ENCODE measurements around the gene SACM1L.
"Not testable (repeated sequence)": the region's sequence is repeated elsewhere in the genome, so short reads cannot be mapped to it uniquely, and the experiment has no call there.

SACM1L gene

GRCh38 chr3:45754461-45754860 is 65.3 kb downstream of the SACM1L start:
- Histone ChIP-seq H3K4me3 (ENCODE audit: insufficient read length, low read depth) (no peak overlapping the region), H3K9me3 (ENCODE audit: insufficient read depth, low read length) (no peaks in the 10 kb centered on the region; the same call in 1 of the 2 replicates), H3K36me3 (ENCODE audit: insufficient read depth, insufficient read length, low read length) (no peaks in the 10 kb centered on the region), H3K9ac (ENCODE audit: insufficient read length, low read depth) (no peak overlapping the region), H3K27me3 (ENCODE audit: insufficient read depth, insufficient read length) (no peaks in the 10 kb centered on the region), H3K4me1 (ENCODE audit: insufficient read depth, insufficient read length) (no peaks in the 10 kb centered on the region)
- TF ChIP-seq ZNF274 (IDR thresholded peaks at IDR 0.05; ENCODE audit: low read depth, low read length) = no peak
- no peak for TF ChIP-seq YY1 (IDR thresholded peaks at IDR 0.05; ENCODE audit: insufficient read depth, insufficient read length)
- TF ChIP-seq SUZ12 (IDR thresholded peaks at IDR 0.05; ENCODE audit: extremely low read depth, insufficient read depth, insufficient read length) = no peak
- DNase-seq (ENCODE audit: low read depth, low spot score) = no peak

DNA sequence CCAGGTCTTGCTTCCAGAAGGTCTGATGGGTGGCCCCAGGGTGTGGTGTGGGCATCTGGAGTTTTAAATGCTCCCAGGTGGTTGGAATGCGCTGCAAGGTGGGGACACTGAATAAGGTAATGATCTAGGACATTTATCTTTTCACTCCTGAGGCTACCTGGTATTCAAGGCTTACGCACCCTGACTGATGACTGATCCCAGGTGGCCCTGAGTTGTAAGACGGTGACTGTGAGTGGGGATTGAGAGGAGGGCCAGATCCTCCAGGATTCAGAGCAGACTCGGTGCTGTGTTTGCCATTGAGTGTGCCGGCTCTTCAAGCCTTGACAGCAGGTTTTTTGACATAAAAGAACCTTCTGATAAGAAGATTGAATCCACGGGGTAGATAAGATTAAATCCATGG is 66.9 kb downstream of the SACM1L start:
- no peak overlapping the region for H3K4me3 ChIP-seq (ENCODE audit: insufficient read length, low read depth)
- no peak overlapping the region for H3K9ac ChIP-seq (ENCODE audit: insufficient read length, low read depth)
- H3K36me3 ChIP-seq (ENCODE audit: insufficient read depth, insufficient read length, low read length) = no peaks in the 10 kb centered on the region
- DNase-seq (ENCODE audit: low read depth, low spot score) = no peak
- no peaks in the 10 kb centered on the region for H3K27me3 ChIP-seq (ENCODE audit: insufficient read depth, insufficient read length)
- H3K9me3 ChIP-seq (ENCODE audit: insufficient read depth, low read length) = no peaks in the 10 kb centered on the region; the same call in 1 of the 2 replicates
- no peaks in the 10 kb centered on the region for H3K4me1 ChIP-seq (ENCODE audit: insufficient read depth, insufficient read length)
- TF ChIP-seq YY1 (IDR thresholded peaks at IDR 0.05; ENCODE audit: insufficient read depth, insufficient read length) = no peak
- TF ChIP-seq SUZ12 (IDR thresholded peaks at IDR 0.05; ENCODE audit: extremely low read depth, insufficient read depth, insufficient read length) = no peak
- no peak for TF ChIP-seq ZNF274 (IDR thresholded peaks at IDR 0.05; ENCODE audit: low read depth, low read length)

- H3K4me3 ChIP-seq (ENCODE audit: insufficient read length, low read depth); H3K9me3 ChIP-seq (ENCODE audit: insufficient read depth, low read length); DNase-seq (ENCODE audit: low read depth, low spot score): not testable (repeated sequence)
Observed at GRCh38 chr3:45757141-45757540, 67.9 kb downstream of the SACM1L start.

DNA sequence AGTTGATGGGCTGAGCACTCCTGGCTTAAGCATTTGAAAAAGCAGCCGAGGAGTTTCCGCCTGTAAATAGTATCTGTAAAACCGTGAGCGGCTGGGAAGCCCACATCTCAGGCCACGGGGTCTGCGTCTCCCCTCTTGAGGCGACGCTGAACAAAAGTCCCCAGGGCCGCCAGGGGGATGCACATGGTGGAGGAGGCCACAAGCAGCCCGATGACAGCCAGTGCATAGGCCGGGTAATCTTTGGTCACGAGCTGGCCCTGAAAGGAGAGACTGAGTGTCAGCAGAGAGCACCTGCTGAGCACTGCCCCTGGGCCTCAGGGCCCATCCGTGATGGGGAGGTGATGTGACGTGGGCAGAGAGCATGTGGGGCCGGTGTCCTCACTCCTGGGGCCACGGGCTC is 69.7 kb downstream of the SACM1L start:
- H3K27me3 ChIP-seq (ENCODE audit: insufficient read depth, insufficient read length) = no peaks in the 10 kb centered on the region
- no peak for TF ChIP-seq SUZ12 (IDR thresholded peaks at IDR 0.05; ENCODE audit: extremely low read depth, insufficient read depth, insufficient read length)
- TF ChIP-seq YY1 (IDR thresholded peaks at IDR 0.05; ENCODE audit: insufficient read depth, insufficient read length) = no peak
- no peak for TF ChIP-seq ZNF274 (IDR thresholded peaks at IDR 0.05; ENCODE audit: low read depth, low read length)
- no peak for DNase-seq (ENCODE audit: low read depth, low spot score)
- H3K9me3 ChIP-seq (ENCODE audit: insufficient read depth, low read length) = no peaks in the 10 kb centered on the region; the same call in 1 of the 2 replicates
- no peaks in the 10 kb centered on the region for H3K4me1 ChIP-seq (ENCODE audit: insufficient read depth, insufficient read length)
- H3K36me3 ChIP-seq (ENCODE audit: insufficient read depth, insufficient read length, low read length) = no peaks in the 10 kb centered on the region
- no peak overlapping the region for H3K4me3 ChIP-seq (ENCODE audit: insufficient read length, low read depth)
- H3K9ac ChIP-seq (ENCODE audit: insufficient read length, low read depth) = no peak overlapping the region

More at GRCh38 chr3:45757141-45757540, 67.9 kb downstream of the SACM1L start:
- not testable (repeated sequence) for H3K4me1 ChIP-seq (ENCODE audit: insufficient read depth, insufficient read length); H3K36me3 ChIP-seq (ENCODE audit: insufficient read depth, insufficient read length, low read length); H3K27me3 ChIP-seq (ENCODE audit: insufficient read depth, insufficient read length); H3K9ac ChIP-seq (ENCODE audit: insufficient read length, low read depth)

DNA sequence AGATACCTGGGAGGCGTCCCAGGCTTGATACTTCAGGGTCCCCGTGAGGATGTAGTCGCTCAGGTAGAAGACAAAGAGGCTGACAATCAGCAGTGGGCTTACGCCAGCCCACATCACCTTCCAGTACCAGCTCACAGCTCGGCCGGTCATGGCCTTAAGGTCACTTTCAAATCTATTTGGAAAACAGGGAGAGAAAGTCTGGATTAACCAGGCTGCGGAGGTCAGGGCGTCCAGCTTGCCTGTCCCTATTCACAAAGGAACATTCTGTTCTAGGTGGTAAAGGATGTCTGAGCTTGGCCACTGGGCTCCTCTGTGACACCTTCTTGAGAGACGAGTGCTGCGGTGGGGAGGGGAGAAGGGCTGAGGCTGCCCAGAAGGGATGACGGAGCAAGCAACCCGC is 70.7 kb downstream of the SACM1L start:
- Histone ChIP-seq H3K4me1 (ENCODE audit: insufficient read depth, insufficient read length) (no peaks in the 10 kb centered on the region), H3K27me3 (ENCODE audit: insufficient read depth, insufficient read length) (no peaks in the 10 kb centered on the region), H3K9me3 (ENCODE audit: insufficient read depth, low read length) (no peaks in the 10 kb centered on the region; the same call in 1 of the 2 replicates), H3K36me3 (ENCODE audit: insufficient read depth, insufficient read length, low read length) (no peaks in the 10 kb centered on the region), H3K9ac (ENCODE audit: insufficient read length, low read depth) (no peak overlapping the region), H3K4me3 (ENCODE audit: insufficient read length, low read depth) (no peak overlapping the region)
- no peak for DNase-seq (ENCODE audit: low read depth, low spot score)
- TF ChIP-seq YY1 (IDR thresholded peaks at IDR 0.05; ENCODE audit: insufficient read depth, insufficient read length) (no peak), ZNF274 (IDR thresholded peaks at IDR 0.05; ENCODE audit: low read depth, low read length) (no peak), SUZ12 (IDR thresholded peaks at IDR 0.05; ENCODE audit: extremely low read depth, insufficient read depth, insufficient read length) (no peak)

DNA sequence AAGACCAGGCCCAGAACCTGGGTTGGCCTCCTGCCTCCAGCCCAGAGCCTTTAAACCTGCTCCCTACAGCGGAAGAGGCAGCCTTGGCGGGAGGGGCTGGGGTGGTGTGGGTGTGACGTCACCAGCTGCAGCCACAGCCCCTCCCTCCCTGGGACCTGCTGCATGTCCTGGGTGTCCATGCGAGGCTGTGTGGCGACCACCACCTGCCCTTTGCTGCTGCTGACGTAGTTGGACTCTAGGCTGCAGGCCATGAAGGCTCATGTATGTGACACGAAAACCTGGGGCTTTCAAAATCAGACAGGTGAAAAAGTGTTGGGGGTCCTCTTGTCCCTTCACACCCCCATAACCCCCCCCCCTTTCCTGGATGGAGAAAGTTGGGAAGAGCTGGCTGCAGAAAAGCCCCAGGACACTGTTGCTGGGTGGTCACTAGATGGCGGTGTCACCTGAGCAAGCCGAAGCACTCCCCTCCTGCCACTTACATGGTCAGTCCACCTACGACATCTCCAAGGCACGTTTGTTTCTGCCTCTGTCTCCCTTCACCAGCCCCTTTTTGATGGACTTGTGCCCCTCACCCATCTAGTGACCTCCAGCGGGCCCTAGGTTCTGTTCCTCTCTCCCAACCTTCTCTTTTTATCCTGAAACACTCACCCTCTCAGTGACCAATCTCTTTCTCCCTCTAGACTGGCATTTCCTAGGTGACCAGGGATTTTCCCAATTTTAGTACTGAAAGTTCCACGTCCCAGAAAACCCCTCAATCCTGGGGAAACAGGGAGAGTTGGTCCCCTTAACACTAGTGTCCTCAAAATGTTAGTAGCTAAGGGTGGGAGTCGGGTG is 71.9 kb downstream of the SACM1L start:
- Histone ChIP-seq H3K27me3 (ENCODE audit: insufficient read depth, insufficient read length) (no peaks in the 10 kb centered on the region), H3K4me1 (ENCODE audit: insufficient read depth, insufficient read length) (no peaks in the 10 kb centered on the region), H3K9ac (ENCODE audit: insufficient read length, low read depth) (no peak overlapping the region), H3K4me3 (ENCODE audit: insufficient read length, low read depth) (no peak overlapping the region), H3K9me3 (ENCODE audit: insufficient read depth, low read length) (no peaks in the 10 kb centered on the region), H3K36me3 (ENCODE audit: insufficient read depth, insufficient read length, low read length) (no peaks in the 10 kb centered on the region)
- TF ChIP-seq YY1 (IDR thresholded peaks at IDR 0.05; ENCODE audit: insufficient read depth, insufficient read length) (no peak), ZNF274 (IDR thresholded peaks at IDR 0.05; ENCODE audit: low read depth, low read length) (no peak), SUZ12 (IDR thresholded peaks at IDR 0.05; ENCODE audit: extremely low read depth, insufficient read depth, insufficient read length) (no peak)
- DNase-seq (ENCODE audit: low read depth, low spot score) = peak; percentile 54

GRCh38 chr3:45761831-45762230 is 72.6 kb downstream of the SACM1L start:
- H3K36me3 ChIP-seq (ENCODE audit: insufficient read depth, insufficient read length, low read length) = no peaks in the 10 kb centered on the region
- H3K4me1 ChIP-seq (ENCODE audit: insufficient read depth, insufficient read length) = no peaks in the 10 kb centered on the region
- TF ChIP-seq ZNF274 (IDR thresholded peaks at IDR 0.05; ENCODE audit: low read depth, low read length) = no peak
- no peak for TF ChIP-seq YY1 (IDR thresholded peaks at IDR 0.05; ENCODE audit: insufficient read depth, insufficient read length)
- TF ChIP-seq SUZ12 (IDR thresholded peaks at IDR 0.05; ENCODE audit: extremely low read depth, insufficient read depth, insufficient read length) = no peak
- H3K9me3 ChIP-seq (ENCODE audit: insufficient read depth, low read length) = no peaks in the 10 kb centered on the region; the same call in 1 of the 2 replicates
- no peak overlapping the region for H3K4me3 ChIP-seq (ENCODE audit: insufficient read length, low read depth)
- DNase-seq (ENCODE audit: low read depth, low spot score) = no peak
- H3K27me3 ChIP-seq (ENCODE audit: insufficient read depth, insufficient read length) = no peaks in the 10 kb centered on the region
- H3K9ac ChIP-seq (ENCODE audit: insufficient read length, low read depth) = no peak overlapping the region
